HEK293 (cell line): ENCODE data around the gene HES7.

ENCODE experiments used
- HOXD13 ChIP-seq: sonication (generic); formaldehyde crosslinking; IDR thresholded peaks from 2 replicates; pipeline ENCODE4 v1.8.0; 2022; ENCODE audit warnings: missing genetic modification reagents, borderline replicate concordance
- KLF17 ChIP-seq: fragments of 450-650 bp; formaldehyde crosslinking; IDR thresholded peaks from 2 replicates; pipeline ENCODE4 v1.5.1; 2016; ENCODE audit warnings: missing biosample characterization, missing genetic modification characterization
- KLF9 ChIP-seq: fragments of 450-650 bp; formaldehyde crosslinking; IDR thresholded peaks from 2 replicates; pipeline ENCODE4 v1.5.1; 2016; ENCODE audit warnings: missing biosample characterization, missing genetic modification characterization, low read depth
- ZBTB11 ChIP-seq: fragments of 450-650 bp; formaldehyde crosslinking; conservative IDR thresholded peaks from 2 replicates; pipeline ENCODE4 v1.5.1; 2016; ENCODE audit warnings: low read depth, missing biosample characterization, missing genetic modification characterization
- ZBTB20 ChIP-seq: fragments of 450-650 bp; formaldehyde crosslinking; IDR thresholded peaks from 2 replicates; pipeline ENCODE4 v1.5.1; 2016; ENCODE audit warnings: missing biosample characterization, missing genetic modification characterization
- ZBTB49 ChIP-seq: fragments of 450-650 bp; formaldehyde crosslinking; IDR thresholded peaks from 2 replicates; pipeline ENCODE4 v1.5.1; 2016; ENCODE audit warnings: missing biosample characterization, missing genetic modification characterization, low read depth
- ZFHX2 ChIP-seq: fragments of 450-650 bp; formaldehyde crosslinking; conservative IDR thresholded peaks from 2 replicates; pipeline ENCODE4 v1.5.1; 2016; ENCODE audit warnings: missing biosample characterization, missing genetic modification characterization
- ZFP3 ChIP-seq: fragments of 450-650 bp; formaldehyde crosslinking; IDR thresholded peaks from 2 replicates; pipeline ENCODE4 v1.5.1; 2016; ENCODE audit warnings: low read depth, missing biosample characterization, missing genetic modification characterization
- ZFP69B ChIP-seq: fragments of 450-650 bp; formaldehyde crosslinking; IDR thresholded peaks from 2 replicates; pipeline ENCODE4 v1.5.1; 2016; ENCODE audit warnings: missing biosample characterization, missing genetic modification characterization
- ZNF184 ChIP-seq: fragments of 450-650 bp; IDR thresholded peaks from 2 replicates; pipeline ENCODE4 v1.5.1; 2018; ENCODE audit warnings: missing biosample characterization, mild to moderate bottlenecking, missing genetic modification characterization
- ZNF214 ChIP-seq: fragments of 450-650 bp; formaldehyde crosslinking; IDR thresholded peaks from 2 replicates; pipeline ENCODE4 v1.5.1; 2017; ENCODE audit warnings: missing biosample characterization, mild to moderate bottlenecking, missing genetic modification characterization, borderline replicate concordance
- ZNF26 ChIP-seq: fragments of 450-650 bp; formaldehyde crosslinking; IDR thresholded peaks from 2 replicates; pipeline ENCODE4 v1.5.1; 2016; ENCODE audit warnings: missing biosample characterization, missing genetic modification characterization
- ZNF280D ChIP-seq: fragments of 450-650 bp; formaldehyde crosslinking; IDR thresholded peaks from 2 replicates; pipeline ENCODE4 v1.5.1; 2016; ENCODE audit warnings: missing biosample characterization, missing genetic modification characterization
- ZNF292 ChIP-seq: fragments of 450-650 bp; formaldehyde crosslinking; IDR thresholded peaks from 2 replicates; pipeline ENCODE4 v1.5.1; 2016; ENCODE audit warnings: low read depth, missing biosample characterization, missing genetic modification characterization, borderline replicate concordance
- ZNF324 ChIP-seq: fragments of 450-650 bp; formaldehyde crosslinking; IDR thresholded peaks from 2 replicates; pipeline ENCODE4 v1.5.1; 2016; ENCODE audit warnings: missing biosample characterization, missing genetic modification characterization
- ZNF341 ChIP-seq: fragments of 450-650 bp; formaldehyde crosslinking; IDR thresholded peaks from 2 replicates; pipeline ENCODE4; 2016; ENCODE audit warnings: low read depth, missing biosample characterization, missing genetic modification characterization
- ZNF610 ChIP-seq: fragments of 450-650 bp; formaldehyde crosslinking; IDR thresholded peaks from 2 replicates; pipeline ENCODE4 v1.5.1; 2016; ENCODE audit warnings: missing biosample characterization, missing genetic modification characterization, borderline replicate concordance
- ZNF621 ChIP-seq: fragments of 450-650 bp; formaldehyde crosslinking; IDR thresholded peaks from 2 replicates; pipeline ENCODE4 v1.5.1; 2017; ENCODE audit warnings: missing biosample characterization, missing genetic modification characterization
- ZNF624 ChIP-seq: fragments of 450-650 bp; formaldehyde crosslinking; IDR thresholded peaks from 2 replicates; pipeline ENCODE4 v1.5.1; 2017; ENCODE audit warnings: missing biosample characterization, missing genetic modification characterization
- ZNF76 ChIP-seq: fragments of 450-650 bp; formaldehyde crosslinking; IDR thresholded peaks from 2 replicates; pipeline ENCODE4; 2016; ENCODE audit warnings: low read depth, missing biosample characterization, missing genetic modification characterization, borderline replicate concordance
- ZNF777 ChIP-seq: fragments of 450-650 bp; formaldehyde crosslinking; IDR thresholded peaks from 2 replicates; pipeline ENCODE4 v1.5.1; 2017; ENCODE audit warnings: missing biosample characterization, missing genetic modification characterization, borderline replicate concordance
- ZNF837 ChIP-seq: fragments of 450-650 bp; formaldehyde crosslinking; IDR thresholded peaks from 2 replicates; pipeline ENCODE4 v1.5.1; 2016; ENCODE audit warnings: missing biosample characterization, missing genetic modification characterization
- ZSCAN23 ChIP-seq: fragments of 450-650 bp; formaldehyde crosslinking; IDR thresholded peaks from 2 replicates; pipeline ENCODE4 v1.5.1; 2016; ENCODE audit warnings: missing biosample characterization, missing genetic modification characterization
- TF ChIP-seq, protein P1 (sequence below): fragments of 450-650 bp; IDR thresholded peaks from 2 replicates; pipeline ENCODE4 v1.5.1; 2018; ENCODE audit warnings: missing biosample characterization, missing genetic modification characterization
- TF ChIP-seq, protein P2 (sequence below): fragments of 450-650 bp; formaldehyde crosslinking; IDR thresholded peaks from 2 replicates; pipeline ENCODE4 v1.5.1; 2017; ENCODE audit warnings: missing biosample characterization, missing genetic modification characterization

HES7 gene

GRCh38 chr17:8152112-8152775, 28.3 kb upstream of the HES7 start, which contains the start of gene PER1 (continued):
- TF ChIP-seq ZBTB49 (tag by site-specific recombination): no peak
- no peak for TF ChIP-seq HOXD13
- peak; percentile 87; the same call in 1 of the 2 replicates for TF ChIP-seq ZNF76
- TF ChIP-seq, protein P1, sequence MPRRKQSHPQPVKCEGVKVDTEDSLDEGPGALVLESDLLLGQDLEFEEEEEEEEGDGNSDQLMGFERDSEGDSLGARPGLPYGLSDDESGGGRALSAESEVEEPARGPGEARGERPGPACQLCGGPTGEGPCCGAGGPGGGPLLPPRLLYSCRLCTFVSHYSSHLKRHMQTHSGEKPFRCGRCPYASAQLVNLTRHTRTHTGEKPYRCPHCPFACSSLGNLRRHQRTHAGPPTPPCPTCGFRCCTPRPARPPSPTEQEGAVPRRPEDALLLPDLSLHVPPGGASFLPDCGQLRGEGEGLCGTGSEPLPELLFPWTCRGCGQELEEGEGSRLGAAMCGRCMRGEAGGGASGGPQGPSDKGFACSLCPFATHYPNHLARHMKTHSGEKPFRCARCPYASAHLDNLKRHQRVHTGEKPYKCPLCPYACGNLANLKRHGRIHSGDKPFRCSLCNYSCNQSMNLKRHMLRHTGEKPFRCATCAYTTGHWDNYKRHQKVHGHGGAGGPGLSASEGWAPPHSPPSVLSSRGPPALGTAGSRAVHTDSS (tag by site-specific recombination): no peak
- TF ChIP-seq ZNF214 (tag by site-specific recombination): no peak
- peak; percentile 70 for TF ChIP-seq KLF9 (tag by site-specific recombination)
- peak; percentile 50; the same call in 1 of the 2 replicates for TF ChIP-seq ZNF610 (tag by site-specific recombination)
- peak; percentile 52; the same call in 1 of the 2 replicates for TF ChIP-seq ZFHX2
- TF ChIP-seq, protein P2, sequence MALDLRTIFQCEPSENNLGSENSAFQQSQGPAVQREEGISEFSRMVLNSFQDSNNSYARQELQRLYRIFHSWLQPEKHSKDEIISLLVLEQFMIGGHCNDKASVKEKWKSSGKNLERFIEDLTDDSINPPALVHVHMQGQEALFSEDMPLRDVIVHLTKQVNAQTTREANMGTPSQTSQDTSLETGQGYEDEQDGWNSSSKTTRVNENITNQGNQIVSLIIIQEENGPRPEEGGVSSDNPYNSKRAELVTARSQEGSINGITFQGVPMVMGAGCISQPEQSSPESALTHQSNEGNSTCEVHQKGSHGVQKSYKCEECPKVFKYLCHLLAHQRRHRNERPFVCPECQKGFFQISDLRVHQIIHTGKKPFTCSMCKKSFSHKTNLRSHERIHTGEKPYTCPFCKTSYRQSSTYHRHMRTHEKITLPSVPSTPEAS (tag by site-specific recombination): no peak
- no peak for TF ChIP-seq ZNF624 (tag by site-specific recombination)
- peak; percentile 75 for TF ChIP-seq KLF17 (tag by site-specific recombination)
- TF ChIP-seq ZNF292 (tag by site-specific recombination): no peak
- peak; percentile 93 for TF ChIP-seq ZBTB20 (tag by site-specific recombination)
- no peak for TF ChIP-seq ZFP3 (tag by site-specific recombination)
- TF ChIP-seq ZNF280D (tag by site-specific recombination): no peak
- no peak for TF ChIP-seq ZNF777
- TF ChIP-seq ZFP69B (tag by site-specific recombination): 0 out of 2 replicates have a peak, but pooled peaks have one; percentile 65
- TF ChIP-seq ZBTB11 (tag by site-specific recombination): peak; percentile 59
- 0 out of 2 replicates have a peak, but pooled peaks have one; percentile 53 for TF ChIP-seq ZSCAN23 (tag by site-specific recombination)
- TF ChIP-seq ZNF26 (tag by site-specific recombination): no peak
- no peak for TF ChIP-seq ZNF621
- TF ChIP-seq ZNF341 (tag by site-specific recombination): peak; percentile 90
- peak; percentile 78; the same call in 1 of the 2 replicates for TF ChIP-seq ZNF324 (tag by site-specific recombination)
- no peak for TF ChIP-seq ZNF184 (tag by site-specific recombination)
- no peak for TF ChIP-seq ZNF837 (tag by site-specific recombination)
